ENCODE data around the gene KRT36.

The KRT36 gene

DNA sequence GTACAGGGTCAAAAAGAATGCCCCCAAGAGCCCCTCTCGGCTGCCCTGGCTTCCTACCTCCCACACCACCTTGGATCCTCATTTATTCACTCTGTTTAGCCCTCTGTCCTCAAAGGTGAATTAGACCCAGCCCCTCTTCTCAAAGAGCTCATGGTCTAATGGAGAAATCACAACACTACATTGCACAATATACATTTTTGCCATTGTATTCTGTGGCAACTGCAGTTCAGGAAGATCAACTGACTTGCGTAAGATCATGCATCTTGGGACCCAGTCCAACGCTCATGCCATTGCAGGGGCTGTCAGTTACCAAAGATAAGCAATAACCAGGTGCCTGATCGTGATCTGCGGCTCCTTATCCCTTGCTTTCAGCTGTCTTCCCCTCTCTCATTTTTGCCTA is 50.3 kb downstream of the KRT36 start:
- TF ChIP-seq EZH2phosphoT487 (IDR thresholded peaks at IDR 0.05; ENCODE audit: low read length) (no peak), EZH2 (optimal IDR thresholded peaks at IDR 0.05; ENCODE audit: low read depth, low read length) (no peak)
- TF ChIP-seq, protein P1, sequence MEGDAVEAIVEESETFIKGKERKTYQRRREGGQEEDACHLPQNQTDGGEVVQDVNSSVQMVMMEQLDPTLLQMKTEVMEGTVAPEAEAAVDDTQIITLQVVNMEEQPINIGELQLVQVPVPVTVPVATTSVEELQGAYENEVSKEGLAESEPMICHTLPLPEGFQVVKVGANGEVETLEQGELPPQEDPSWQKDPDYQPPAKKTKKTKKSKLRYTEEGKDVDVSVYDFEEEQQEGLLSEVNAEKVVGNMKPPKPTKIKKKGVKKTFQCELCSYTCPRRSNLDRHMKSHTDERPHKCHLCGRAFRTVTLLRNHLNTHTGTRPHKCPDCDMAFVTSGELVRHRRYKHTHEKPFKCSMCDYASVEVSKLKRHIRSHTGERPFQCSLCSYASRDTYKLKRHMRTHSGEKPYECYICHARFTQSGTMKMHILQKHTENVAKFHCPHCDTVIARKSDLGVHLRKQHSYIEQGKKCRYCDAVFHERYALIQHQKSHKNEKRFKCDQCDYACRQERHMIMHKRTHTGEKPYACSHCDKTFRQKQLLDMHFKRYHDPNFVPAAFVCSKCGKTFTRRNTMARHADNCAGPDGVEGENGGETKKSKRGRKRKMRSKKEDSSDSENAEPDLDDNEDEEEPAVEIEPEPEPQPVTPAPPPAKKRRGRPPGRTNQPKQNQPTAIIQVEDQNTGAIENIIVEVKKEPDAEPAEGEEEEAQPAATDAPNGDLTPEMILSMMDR (IDR thresholded peaks at IDR 0.05; ENCODE audit: low read length), result no peak
- no peak for DNase-seq
- Histone ChIP-seq H4K20me1 (ENCODE audit: insufficient read depth, low read length) (no peaks in the 10 kb centered on the region), H3K4me1 (ENCODE audit: low read length) (no peaks in the 10 kb centered on the region), H3K9ac (ENCODE audit: low read length) (no peak overlapping the region), H3F3A (ENCODE audit: insufficient read depth, low read length) (no peaks in the 10 kb centered on the region), H3K79me2 (ENCODE audit: low read length) (no peaks in the 10 kb centered on the region), H3K4me2 (ENCODE audit: low read depth, low read length) (no peak overlapping the region), H3K4me3 (ENCODE audit: low read length) (no peak overlapping the region), H3K36me3 (replicated peaks; ENCODE audit: insufficient read depth, low read length) (no peaks in the 10 kb centered on the region), H3K27me3 (replicated peaks; ENCODE audit: insufficient read depth, low read length) (no peaks in the 10 kb centered on the region), H2AFZ (ENCODE audit: low read length) (no peak overlapping the region), H3K27ac (ENCODE audit: low read length) (no peak overlapping the region), H3K9me2 (replicated peaks; ENCODE audit: insufficient read depth, low read length) (no peaks in the 10 kb centered on the region), H3K9me3 (replicated peaks; ENCODE audit: insufficient read depth, low read length) (no peaks in the 10 kb centered on the region)

DNA sequence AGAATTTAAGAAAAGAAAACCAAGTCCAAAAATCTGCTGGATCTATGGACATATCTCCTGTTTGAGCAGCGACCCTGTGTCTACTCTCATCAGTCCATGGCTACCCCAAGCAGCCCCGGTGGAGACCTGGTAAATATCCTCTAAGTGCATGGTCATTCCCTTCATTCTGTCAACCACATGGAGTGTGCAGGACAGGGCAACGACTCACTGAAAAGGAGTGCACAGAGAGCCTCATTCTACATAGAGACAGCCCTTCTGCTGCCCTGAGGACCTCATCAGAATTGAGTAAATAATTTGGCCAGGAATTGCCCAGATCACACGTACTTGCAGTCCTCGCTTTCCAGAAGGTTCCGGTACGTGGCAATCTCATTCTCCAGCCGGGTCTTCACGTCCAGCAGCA is 51.9 kb downstream of the KRT36 start:
- Histone ChIP-seq H3K27ac (ENCODE audit: low read length) (no peak overlapping the region), H3K79me2 (ENCODE audit: low read length) (no peaks in the 10 kb centered on the region), H3K9ac (ENCODE audit: low read length) (no peak overlapping the region), H3K4me1 (ENCODE audit: low read length) (no peaks in the 10 kb centered on the region), H4K20me1 (ENCODE audit: insufficient read depth, low read length) (no peaks in the 10 kb centered on the region), H2AFZ (ENCODE audit: low read length) (no peak overlapping the region), H3K9me2 (replicated peaks; ENCODE audit: insufficient read depth, low read length) (no peaks in the 10 kb centered on the region), H3K27me3 (replicated peaks; ENCODE audit: insufficient read depth, low read length) (no peaks in the 10 kb centered on the region), H3K4me2 (ENCODE audit: low read depth, low read length) (no peak overlapping the region), H3K4me3 (ENCODE audit: low read length) (no peak overlapping the region), H3F3A (ENCODE audit: insufficient read depth, low read length) (no peaks in the 10 kb centered on the region), H3K9me3 (replicated peaks; ENCODE audit: insufficient read depth, low read length) (no peaks in the 10 kb centered on the region), H3K36me3 (replicated peaks; ENCODE audit: insufficient read depth, low read length) (no peaks in the 10 kb centered on the region)
- DNase-seq, result no peak
- no peak for TF ChIP-seq EZH2phosphoT487 (IDR thresholded peaks at IDR 0.05; ENCODE audit: low read length)
- TF ChIP-seq EZH2 (optimal IDR thresholded peaks at IDR 0.05; ENCODE audit: low read depth, low read length), result no peak
- TF ChIP-seq, protein P1 (IDR thresholded peaks at IDR 0.05; ENCODE audit: low read length), result no peak

DNA sequence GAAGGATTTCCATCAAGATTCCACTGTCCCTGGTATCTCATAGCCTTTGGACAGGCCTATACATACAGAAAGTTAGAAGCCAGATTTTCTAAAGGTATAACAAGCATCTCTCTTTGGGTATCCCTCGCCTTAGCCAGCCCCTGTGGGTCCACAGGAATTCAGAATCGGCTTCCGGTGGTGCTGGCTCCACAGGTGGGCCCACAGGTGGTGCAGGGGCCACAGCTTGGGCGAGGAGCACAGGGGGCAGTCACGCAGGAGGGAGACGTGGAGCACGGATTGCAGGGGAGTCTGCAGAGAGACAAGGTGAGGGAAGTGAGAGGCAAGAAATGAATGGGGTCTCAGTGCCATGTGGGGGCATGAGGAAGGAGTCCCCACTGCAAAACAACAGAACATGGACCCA is 52.5 kb downstream of the KRT36 start:
- H4K20me1 ChIP-seq (ENCODE audit: insufficient read depth, low read length), result no peaks in the 10 kb centered on the region
- no peaks in the 10 kb centered on the region for H3F3A ChIP-seq (ENCODE audit: insufficient read depth, low read length)
- no peaks in the 10 kb centered on the region for H3K79me2 ChIP-seq (ENCODE audit: low read length)
- H3K9me3 ChIP-seq (replicated peaks; ENCODE audit: insufficient read depth, low read length), result no peaks in the 10 kb centered on the region
- H3K36me3 ChIP-seq (replicated peaks; ENCODE audit: insufficient read depth, low read length), result no peaks in the 10 kb centered on the region
- no peak overlapping the region for H2AFZ ChIP-seq (ENCODE audit: low read length)
- no peak for DNase-seq
- TF ChIP-seq EZH2phosphoT487 (IDR thresholded peaks at IDR 0.05; ENCODE audit: low read length) (no peak), EZH2 (optimal IDR thresholded peaks at IDR 0.05; ENCODE audit: low read depth, low read length) (no peak)
- TF ChIP-seq, protein P1 (IDR thresholded peaks at IDR 0.05; ENCODE audit: low read length), result no peak
- no peaks in the 10 kb centered on the region for H3K9me2 ChIP-seq (replicated peaks; ENCODE audit: insufficient read depth, low read length)
- no peak overlapping the region for H3K27ac ChIP-seq (ENCODE audit: low read length)
- no peaks in the 10 kb centered on the region for H3K4me1 ChIP-seq (ENCODE audit: low read length)
- H3K4me3 ChIP-seq (ENCODE audit: low read length), result no peak overlapping the region
- H3K4me2 ChIP-seq (ENCODE audit: low read depth, low read length), result no peak overlapping the region
- no peaks in the 10 kb centered on the region for H3K27me3 ChIP-seq (replicated peaks; ENCODE audit: insufficient read depth, low read length)
- H3K9ac ChIP-seq (ENCODE audit: low read length), result no peak overlapping the region
